Testis (tissue), 3 donors: ENCODE measurements around the gene ARHGAP32. TPM values are rescaled to one million over a fixed set of nuclear protein-coding genes. Genes with fewer than 3 reads are reported as not detected.

Experiments
- DNase-seq: peaks from one replicate; pipeline ENCODE4 v3.0.0-alpha.2; 2019
- H3K27ac ChIP-seq, 2 donors: fragments of 200-600 bp; sonication (generic); one replicate each; pipeline ENCODE4 v1.5.1; 2019
- H3K27me3 ChIP-seq: fragments of 200-600 bp; sonication (generic); one replicate; pipeline ENCODE4 v1.5.1; 2019
- H3K36me3 ChIP-seq: fragments of 200-600 bp; sonication (generic); one replicate; pipeline ENCODE4 v1.5.1; 2017; ENCODE audit warnings: low read depth; ENCODE audit errors: missing control alignments
- H3K4me1 ChIP-seq: fragments of 200-600 bp; sonication (generic); one replicate; pipeline ENCODE4 v1.5.1; 2019
- H3K4me3 ChIP-seq, 2 donors: fragments of 200-600 bp; sonication (generic); one replicate each; pipeline ENCODE4 v1.5.1; 2017 to 2019
- H3K9me3 ChIP-seq: fragments of 200-600 bp; sonication (generic); one replicate; pipeline ENCODE4 v1.5.1; 2017
- CTCF ChIP-seq, 3 experiments: fragments of 450-650 bp in 2 of 3; fragments of 200-600 bp in 1 of 3; sonication (generic) in 1 of 3; IDR thresholded peaks; one replicate each; pipeline ENCODE4 v1.5.1; 2016 to 2019; ENCODE audit warnings: antibody characterized with exemption in 3 of 3, mild to moderate bottlenecking in 2 of 3, moderate library complexity in 1 of 3
- POLR2A ChIP-seq: fragments of 450-650 bp; IDR thresholded peaks from one replicate; pipeline ENCODE4 v1.6.1; 2017; ENCODE audit warnings: antibody characterized with exemption, mild to moderate bottlenecking, moderate library complexity
- WGBS, 2 donors: methylation state at CpG; one replicate each; pipeline ENCODE4 v1.1.5; 2018; 5-methylcytosine and 5-hydroxymethylcytosine counted together
- intact Hi-C: fragments of 100-400 bp; cut with DNase I; formaldehyde crosslinking; loops from one replicate; pipeline ENCODE4 v1.15.1; 2023; ENCODE audit warnings: low total_unique reads
- polyA plus RNA-seq: library from polyadenylated mRNA; stranded (reverse); fragments of 350-450 nt; fragmentation: Illumina TruSeq; extraction: RNeasy Lipid Tissue Mini Kit (QIAGEN cat#74804); gene quantifications from one replicate; pipeline ENCODE4 v1.2.3, GENCODE V29; 2014; ENCODE audit warnings: low read depth, low replicate concordance; ENCODE audit not compliant: insufficient read depth
- total RNA-seq, 2 donors: library from RNA; depleted of rRNA; stranded (reverse); fragments of >200 nt; gene quantifications; one replicate each; pipeline ENCODE4 v1.2.3, GENCODE V29; 2016

ARHGAP32 gene
- total and polyA plus RNA-seq, 3 donors from 2014 or later: 33.0 to 58.1 (median 53.8) TPM

GRCh38 chr11:128931066-128931465 lies 261.1 kb downstream of the ARHGAP32 start:
- intact Hi-C loops: no loop called here
- DNase-seq: no peak

GRCh38 chr11:128929991-128930390 lies 262.1 kb downstream of the ARHGAP32 start:
- no peak overlapping the region for H3K4me3 ChIP-seq
- no peak for DNase-seq
- intact Hi-C loops: no loop called here
- no peaks in the 10 kb centered on the region for H3K9me3 ChIP-seq
- H3K27ac ChIP-seq: no peak overlapping the region
- no peak for TF ChIP-seq CTCF (IDR thresholded peaks at IDR 0.05)
- no peak for TF ChIP-seq POLR2A
- WGBS, 2 donors: 65 to 68% methylated on average over 11 to 12 of the region's 12 CpGs
- H3K4me1 ChIP-seq: no peaks in the 10 kb centered on the region
- no peaks in the 10 kb centered on the region for H3K27me3 ChIP-seq
- H3K36me3 ChIP-seq: no peaks in the 10 kb centered on the region

More at GRCh38 chr11:128931066-128931465, 261.1 kb downstream of the ARHGAP32 start:
- 78 to 87% methylated on average over 3 of the region's 3 CpGs for WGBS, 2 donors
- Histone ChIP-seq H3K36me3 (no peaks in the 10 kb centered on the region), H3K9me3 (no peaks in the 10 kb centered on the region), H3K27me3 (no peaks in the 10 kb centered on the region), H3K27ac (no peak overlapping the region), H3K4me1 (no peaks in the 10 kb centered on the region), H3K4me3 (no peak overlapping the region)
- TF ChIP-seq POLR2A (no peak), CTCF (IDR thresholded peaks at IDR 0.05) (no peak)

GRCh38 chr11:128929468-128929867 lies 262.7 kb downstream of the ARHGAP32 start:
- no peak for TF ChIP-seq CTCF (IDR thresholded peaks at IDR 0.05)
- no peak for TF ChIP-seq POLR2A
- DNase-seq: no peak

GRCh38 chr11:128928400-128928799 lies 263.7 kb downstream of the ARHGAP32 start:
- Histone ChIP-seq H3K9me3 (no peaks in the 10 kb centered on the region), H3K27ac (no peak overlapping the region), H3K27me3 (no peaks in the 10 kb centered on the region), H3K4me3 (no peak overlapping the region), H3K4me1 (no peaks in the 10 kb centered on the region), H3K36me3 (no peaks in the 10 kb centered on the region)
- TF ChIP-seq POLR2A (no peak), CTCF (IDR thresholded peaks at IDR 0.05) (no peak)
- no peak for DNase-seq
- 84 to 88% methylated on average over 5 of the region's 5 CpGs for WGBS, 2 donors
- intact Hi-C loops: no loop called here

More at GRCh38 chr11:128929468-128929867, 262.7 kb downstream of the ARHGAP32 start:
- H3K4me3 ChIP-seq: no peak overlapping the region
- WGBS, 2 donors: 75 to 80% methylated on average over 4 to 5 of the region's 5 CpGs
- H3K9me3 ChIP-seq: no peaks in the 10 kb centered on the region
- no peaks in the 10 kb centered on the region for H3K27me3 ChIP-seq
- H3K36me3 ChIP-seq: no peaks in the 10 kb centered on the region
- H3K27ac ChIP-seq: no peak overlapping the region
- intact Hi-C loops: no loop called here
- no peaks in the 10 kb centered on the region for H3K4me1 ChIP-seq

GRCh38 chr11:128927683-128928336 lies 264.3 kb downstream of the ARHGAP32 start:
- Histone ChIP-seq H3K36me3 (no peaks in the 10 kb centered on the region), H3K4me3 (no peak overlapping the region), H3K27ac (no peak overlapping the region), H3K27me3 (no peaks in the 10 kb centered on the region), H3K9me3 (no peaks in the 10 kb centered on the region), H3K4me1 (no peaks in the 10 kb centered on the region)
- 91% methylated on average over 10 to 12 of the region's 12 CpGs for WGBS, 2 donors
- intact Hi-C loops: no loop called here
- DNase-seq: no peak
- TF ChIP-seq POLR2A (no peak), CTCF (IDR thresholded peaks at IDR 0.05) (no peak)
